ENCODE data around the gene IFI44L. TPM values are rescaled to one million over a fixed set of nuclear protein-coding genes. Genes with fewer than 3 reads are reported as not detected.

The IFI44L gene
- total and polyA plus RNA-seq, 8 donors, result 3.3 to 24.0 (median 4.2) TPM

GRCh38 chr1:78652019-78652560 lies 31.8 kb downstream of the IFI44L start:
- Histone ChIP-seq H3K27me3 (no peaks in the 10 kb centered on the region), H3K27ac (peak overlapping the region in 1 of 2 donors; percentile 79), H3K4me3 (peak overlapping the region in 1 of 2 donors; percentile 42), H3K4me1 (peaks cover 6 to 46% of the 10 kb centered on the region in 2 donors), H3K9me3 (peaks cover 0 to 11% of the 10 kb centered on the region in 2 donors), H3K36me3 (peaks cover 0 to 25% of the 10 kb centered on the region in 2 donors)
- TF ChIP-seq CTCF (IDR thresholded peaks at IDR 0.05), result no peak
- intact Hi-C loops (cut with DNase I), result no loop called here
- DNase-seq (no peak), ATAC-seq (no peak)

- ATAC-seq (no peak), DNase-seq (no peak)
- intact Hi-C loops (cut with DNase I), result no loop called here
- no peak for TF ChIP-seq CTCF (IDR thresholded peaks at IDR 0.05)
- no peak overlapping the region for H3K27ac ChIP-seq
- no peaks in the 10 kb centered on the region for H3K9me3 ChIP-seq
- H3K27me3 ChIP-seq, result no peaks in the 10 kb centered on the region
- H3K36me3 ChIP-seq, result peaks cover 0 to 90% of the 10 kb centered on the region in 2 donors
- no peak overlapping the region for H3K4me3 ChIP-seq
- H3K4me1 ChIP-seq, result peaks cover 0 to 3% of the 10 kb centered on the region in 2 donors
Measured at GRCh38 chr1:78658901-78659300, 38.7 kb downstream of the IFI44L start.

- Histone ChIP-seq H3K27me3 (no peaks in the 10 kb centered on the region), H3K4me1 (no peaks in the 10 kb centered on the region), H3K9me3 (no peaks in the 10 kb centered on the region), H3K4me3 (no peak overlapping the region), H3K36me3 (peaks cover 0 to 50% of the 10 kb centered on the region in 2 donors), H3K27ac (no peak overlapping the region)
- ATAC-seq (no peak), DNase-seq (no peak)
- intact Hi-C loops (cut with DNase I), result no loop called here
- TF ChIP-seq CTCF (IDR thresholded peaks at IDR 0.05), result no peak
Measured at GRCh38 chr1:78663923-78664322, 43.7 kb downstream of the IFI44L start.

GRCh38 chr1:78664763-78665162 lies 44.5 kb downstream of the IFI44L start:
- TF ChIP-seq CTCF (IDR thresholded peaks at IDR 0.05), result no peak
- no peaks in the 10 kb centered on the region for H3K4me1 ChIP-seq
- intact Hi-C loops (cut with DNase I), result no loop called here
- H3K4me3 ChIP-seq, result no peak overlapping the region
- H3K27me3 ChIP-seq, result no peaks in the 10 kb centered on the region
- H3K27ac ChIP-seq, result no peak overlapping the region
- ATAC-seq, result no peak
- no peak for DNase-seq
- peaks cover 0 to 41% of the 10 kb centered on the region in 2 donors for H3K36me3 ChIP-seq
- H3K9me3 ChIP-seq, result no peaks in the 10 kb centered on the region

GRCh38 chr1:78665809-78666208 lies 45.6 kb downstream of the IFI44L start:
- Histone ChIP-seq H3K27ac (no peak overlapping the region), H3K36me3 (peaks cover 0 to 31% of the 10 kb centered on the region in 2 donors), H3K4me1 (no peaks in the 10 kb centered on the region), H3K27me3 (no peaks in the 10 kb centered on the region), H3K9me3 (no peaks in the 10 kb centered on the region), H3K4me3 (no peak overlapping the region)
- ATAC-seq, result no peak
- intact Hi-C loops (cut with DNase I), result no loop called here
- no peak for DNase-seq
- TF ChIP-seq CTCF (IDR thresholded peaks at IDR 0.05), result no peak

Measured in left lung (tissue), 10 donors.